Stimulated activated CD8-positive, alpha-beta memory T cell treated with anti-CD3 and anti-CD28 coated beads, Interleukin-15, amount 100 ng/mL, for 1 hour (primary cell): Measurements from ENCODE around the gene SLC12A2.

Source experiments
- DNase-seq: peaks from one replicate; pipeline ENCODE4 v3.0.0-alpha.2; 2020; ENCODE audit warnings: low read depth

The SLC12A2 gene

GRCh38 chr5:128097781-128098180 is 14.2 kb downstream of the SLC12A2 start:
- DNase-seq, result no peak

GRCh38 chr5:128099944-128100343 is 16.4 kb downstream of the SLC12A2 start:
- DNase-seq, result no peak

DNA sequence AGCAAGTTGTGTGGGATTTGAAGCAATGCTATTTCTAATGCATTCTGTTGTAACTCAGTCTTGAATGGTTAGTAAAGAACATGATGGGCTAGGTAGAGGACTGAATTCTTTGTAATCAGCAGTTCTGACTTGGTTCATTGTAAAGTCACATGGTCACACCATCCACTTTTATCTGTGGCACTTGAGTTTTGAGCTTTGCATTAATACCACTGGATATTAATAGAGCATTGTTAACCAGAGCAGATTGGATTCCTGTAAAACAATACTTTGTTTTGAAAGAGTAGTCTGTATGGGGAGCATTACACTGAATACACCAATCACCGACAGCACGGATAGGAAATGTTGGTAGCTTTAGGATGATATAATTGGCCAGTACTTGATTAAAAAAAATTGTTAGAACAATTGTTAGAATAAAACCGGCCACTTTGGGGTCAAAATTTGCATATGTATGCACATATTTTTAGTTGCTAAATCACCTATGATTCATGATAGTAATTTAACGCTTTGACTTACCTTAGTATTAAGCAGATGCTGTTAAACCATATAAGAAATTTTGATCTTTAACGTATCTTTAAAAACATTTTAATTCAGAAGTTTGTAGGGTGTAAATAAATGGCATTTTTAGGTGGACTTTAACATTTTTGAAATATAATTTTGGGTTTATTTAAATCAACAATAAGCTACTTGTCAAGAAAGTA is 17.4 kb downstream of the SLC12A2 start:
- DNase-seq, result no peak

- DNase-seq, result no peak
These were observed 18.1 kb downstream of the SLC12A2 start for GRCh38 chr5:128101676-128102075.

GRCh38 chr5:128105203-128105602 is 21.6 kb downstream of the SLC12A2 start:
- no peak for DNase-seq

DNA sequence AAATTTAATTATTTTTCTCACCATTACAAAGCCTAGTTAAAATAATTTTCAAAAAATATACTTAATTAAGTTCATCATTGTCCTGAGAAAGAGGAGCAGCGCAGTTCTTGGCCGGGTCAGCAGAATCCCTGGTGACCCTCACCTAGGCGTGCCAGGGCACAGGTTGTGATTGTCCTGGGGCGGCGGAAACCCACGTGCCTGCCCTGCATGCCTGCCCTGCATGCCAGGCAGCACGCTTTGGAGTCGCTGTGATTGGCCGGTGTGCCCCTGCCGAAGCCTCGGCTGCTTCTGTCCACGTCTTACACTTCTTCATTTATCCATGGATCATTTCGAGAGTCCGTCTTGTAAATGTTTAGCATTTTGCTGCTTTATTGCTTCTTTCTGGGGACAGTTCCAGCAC is 25.6 kb downstream of the SLC12A2 start:
- no peak for DNase-seq

DNA sequence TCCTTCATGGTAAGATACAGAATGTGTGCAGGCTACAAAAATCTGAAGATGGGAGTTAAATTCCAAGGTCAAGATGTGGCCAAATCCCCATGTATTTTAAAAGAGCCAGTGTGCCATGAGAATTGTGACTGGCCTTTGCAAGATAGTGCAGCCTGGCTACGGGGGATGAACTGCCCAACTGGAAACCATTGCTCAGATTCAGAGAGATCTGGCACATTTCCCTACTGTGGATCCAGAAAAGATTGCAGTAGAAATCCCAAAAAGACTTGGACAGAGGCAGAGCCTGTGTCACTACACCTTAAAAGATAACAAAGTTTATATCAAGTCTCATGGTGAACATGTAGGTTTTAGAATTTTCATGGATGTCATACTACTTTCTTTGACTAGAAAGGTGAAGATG is 26.2 kb downstream of the SLC12A2 start:
- no peak for DNase-seq

- DNase-seq, result no peak
These were observed 28.4 kb downstream of the SLC12A2 start for GRCh38 chr5:128111818-128112448.

GRCh38 chr5:128116445-128116844 is 32.9 kb downstream of the SLC12A2 start:
- no peak for DNase-seq

DNA sequence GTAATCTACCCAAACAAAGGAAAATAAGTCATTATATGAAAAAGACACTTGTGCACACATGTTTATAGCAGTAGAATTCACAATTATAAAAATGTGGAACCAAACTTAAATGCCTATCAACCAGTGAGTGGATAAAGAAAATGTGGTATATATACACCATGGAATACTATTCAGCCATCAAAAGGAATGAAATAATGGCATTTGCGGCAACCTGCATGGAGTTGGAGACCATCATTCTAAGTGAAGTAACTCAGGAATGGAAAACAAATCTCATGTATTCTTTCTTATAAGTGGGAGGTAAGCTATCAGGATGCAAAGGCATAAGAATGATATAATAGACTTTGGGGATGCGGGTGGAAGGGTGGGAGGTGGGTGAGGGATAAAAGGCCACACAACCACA is 34.6 kb downstream of the SLC12A2 start:
- no peak for DNase-seq

GRCh38 chr5:128121651-128122050 is 38.1 kb downstream of the SLC12A2 start:
- DNase-seq, result no peak

- no peak for DNase-seq
These were observed 40.4 kb downstream of the SLC12A2 start for GRCh38 chr5:128123936-128124335.

GRCh38 chr5:128126241-128126640 is 42.7 kb downstream of the SLC12A2 start:
- no peak for DNase-seq

DNA sequence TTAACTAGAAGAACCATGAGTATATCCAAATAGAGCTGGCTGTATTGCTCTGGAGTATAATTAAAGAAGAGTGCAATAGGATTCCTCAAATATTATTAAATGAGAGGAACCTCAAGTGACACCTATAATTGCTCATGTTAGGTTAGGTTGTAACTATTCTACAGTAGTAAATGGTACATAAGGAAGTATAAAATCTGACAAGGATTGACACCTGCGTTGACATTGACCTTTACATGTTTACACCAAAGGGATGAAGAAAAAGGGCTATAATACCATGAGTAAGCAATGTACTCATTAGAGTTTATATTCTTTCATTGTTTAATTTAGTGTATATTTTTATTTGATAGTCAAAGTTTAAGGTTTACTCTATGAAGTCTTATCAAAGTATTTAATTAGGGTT is 48.9 kb downstream of the SLC12A2 start:
- DNase-seq, result no peak

- DNase-seq, result no peak
These were observed 51.7 kb downstream of the SLC12A2 start for GRCh38 chr5:128135286-128135685.

- DNase-seq, result no peak
These were observed 60.3 kb downstream of the SLC12A2 start for GRCh38 chr5:128143911-128144310.

DNA sequence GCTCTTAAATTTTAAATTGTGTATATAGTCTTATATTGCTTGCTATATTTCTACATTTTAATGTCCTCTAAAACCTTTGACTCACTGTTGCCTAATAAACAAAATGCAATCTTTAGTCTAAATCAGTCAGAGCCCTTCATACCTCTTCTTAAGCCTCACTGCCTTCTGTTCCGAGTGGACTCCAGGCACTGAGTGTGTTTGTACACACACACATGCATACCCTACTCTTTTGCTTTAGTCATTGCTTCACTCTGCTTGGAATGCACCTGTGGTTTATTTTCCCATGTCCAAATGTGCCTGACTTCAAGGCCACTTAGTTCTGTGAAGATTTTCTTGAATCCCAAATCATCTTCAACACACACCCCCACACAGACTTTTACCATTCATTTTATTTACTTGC is 60.9 kb downstream of the SLC12A2 start:
- DNase-seq, result no peak

GRCh38 chr5:128146671-128147070 is 63.1 kb downstream of the SLC12A2 start:
- DNase-seq, result no peak

- DNase-seq, result no peak
These were observed 71.4 kb downstream of the SLC12A2 start for GRCh38 chr5:128154943-128155342.

DNA sequence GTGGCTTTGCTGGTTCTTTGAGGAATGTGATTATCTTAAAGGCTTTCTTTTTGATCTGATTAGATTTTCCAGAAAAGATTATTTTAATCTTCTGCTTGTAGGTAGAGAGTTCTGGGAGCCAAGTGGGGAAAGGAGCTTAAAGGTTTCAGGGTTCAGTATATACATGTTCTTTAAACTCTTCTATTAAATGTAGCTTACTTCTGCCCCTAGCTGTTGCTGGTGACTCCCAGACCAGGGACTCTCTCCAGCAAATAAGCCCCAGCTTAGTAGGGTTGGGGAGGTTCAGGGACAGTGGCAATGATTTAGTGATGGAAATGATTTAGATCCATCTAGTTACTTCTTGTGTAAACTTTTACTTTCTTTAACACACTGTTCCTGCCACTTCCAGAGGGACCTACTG is 72.2 kb downstream of the SLC12A2 start:
- no peak for DNase-seq

GRCh38 chr5:128156521-128156920 is 73.0 kb downstream of the SLC12A2 start:
- DNase-seq, result no peak

GRCh38 chr5:128158342-128158741 is 74.8 kb downstream of the SLC12A2 start:
- no peak for DNase-seq

GRCh38 chr5:128163991-128164390 is 80.4 kb downstream of the SLC12A2 start:
- DNase-seq, result no peak

DNA sequence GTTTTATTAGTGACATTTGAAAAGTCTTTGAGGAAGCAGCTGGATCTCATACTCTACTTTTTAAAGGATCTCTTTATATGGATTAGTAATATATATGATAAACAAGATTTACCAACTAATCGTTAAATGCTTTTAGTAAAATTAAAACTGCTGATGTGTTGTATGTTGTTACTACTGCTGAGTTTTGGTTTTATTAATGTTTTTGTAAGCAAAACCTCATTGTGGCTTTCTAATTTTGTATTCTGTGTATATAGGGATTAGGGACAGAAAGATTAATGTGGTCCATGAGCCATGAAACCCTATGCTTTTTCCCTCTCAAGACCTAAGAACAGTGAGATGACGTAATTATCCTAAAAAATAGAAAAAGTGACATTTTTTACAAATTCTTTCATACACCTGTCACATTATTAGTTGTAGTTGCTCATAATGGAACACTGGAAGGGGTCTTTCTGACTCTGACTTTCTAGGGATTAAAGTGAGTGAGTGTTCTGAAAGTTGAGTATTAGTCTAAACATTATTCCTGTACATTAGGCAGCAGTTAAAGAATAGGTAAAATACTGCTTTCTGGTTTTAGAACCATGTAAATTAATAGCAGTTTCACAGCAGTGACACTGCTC is 85.9 kb downstream of the SLC12A2 start:
- no peak for DNase-seq
